ENCODE results near the gene LMNTD2.
"Not testable (repeated sequence)": the region's sequence is repeated elsewhere in the genome, so short reads cannot be mapped to it uniquely, and the experiment has no call there.

Gene LMNTD2

DNA sequence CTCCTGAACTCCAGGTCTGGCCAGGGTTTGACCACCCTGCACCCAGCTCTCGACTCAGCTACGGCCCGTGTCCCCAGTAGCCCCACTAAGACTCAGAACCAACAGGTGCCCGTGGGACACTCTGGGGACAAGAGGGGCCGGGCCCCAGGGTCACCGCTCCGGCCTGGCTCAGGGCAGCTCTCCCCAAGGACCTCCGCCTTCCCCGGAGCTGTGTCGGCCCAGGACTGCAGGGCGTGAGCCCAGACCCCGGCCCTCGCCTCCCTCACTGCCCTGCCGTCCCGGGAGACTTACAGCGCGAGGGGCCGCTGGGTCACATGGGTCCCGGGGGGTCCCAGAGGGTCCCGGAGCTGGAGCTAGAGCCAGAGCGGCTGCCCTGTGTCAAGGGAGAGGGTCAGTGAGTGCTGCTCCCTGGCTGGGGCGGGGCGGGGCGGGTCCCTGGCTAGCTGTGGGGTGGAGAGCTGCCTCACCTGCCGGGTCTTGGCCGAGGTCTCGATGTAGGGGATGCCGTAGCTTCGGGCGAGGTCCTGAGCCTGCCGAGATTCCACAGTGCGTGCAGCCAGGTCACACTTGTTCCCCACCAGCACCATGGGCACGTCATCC, 27.5 kb downstream of the LMNTD2 start:
- no peak for DNase-seq (ENCODE audit: low read depth in 2 of 2)

DNA sequence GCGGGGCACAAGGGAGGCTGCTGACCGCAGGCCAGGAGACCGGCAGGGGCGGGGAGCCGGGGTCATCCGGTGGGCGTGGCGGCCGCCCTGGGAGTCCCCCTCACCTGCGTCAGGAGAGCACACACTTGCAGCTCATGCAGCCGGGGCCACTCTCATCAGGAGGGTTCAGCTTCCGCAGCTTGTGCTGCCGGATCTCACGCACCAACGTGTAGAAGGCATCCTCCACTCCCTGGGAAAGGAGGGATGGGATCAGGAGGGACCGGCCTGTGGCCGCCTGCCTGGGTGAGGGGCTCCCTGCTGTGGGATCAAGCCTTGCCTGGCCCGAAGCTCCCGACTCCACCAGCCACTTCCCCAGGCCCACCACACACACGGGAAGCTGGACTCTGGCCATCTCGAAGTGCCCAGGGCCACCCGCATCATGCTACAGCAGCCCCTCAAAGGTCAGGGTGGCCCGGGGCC, 28.0 kb downstream of the LMNTD2 start:
- no peak for DNase-seq (ENCODE audit: low read depth in 2 of 2)

DNA sequence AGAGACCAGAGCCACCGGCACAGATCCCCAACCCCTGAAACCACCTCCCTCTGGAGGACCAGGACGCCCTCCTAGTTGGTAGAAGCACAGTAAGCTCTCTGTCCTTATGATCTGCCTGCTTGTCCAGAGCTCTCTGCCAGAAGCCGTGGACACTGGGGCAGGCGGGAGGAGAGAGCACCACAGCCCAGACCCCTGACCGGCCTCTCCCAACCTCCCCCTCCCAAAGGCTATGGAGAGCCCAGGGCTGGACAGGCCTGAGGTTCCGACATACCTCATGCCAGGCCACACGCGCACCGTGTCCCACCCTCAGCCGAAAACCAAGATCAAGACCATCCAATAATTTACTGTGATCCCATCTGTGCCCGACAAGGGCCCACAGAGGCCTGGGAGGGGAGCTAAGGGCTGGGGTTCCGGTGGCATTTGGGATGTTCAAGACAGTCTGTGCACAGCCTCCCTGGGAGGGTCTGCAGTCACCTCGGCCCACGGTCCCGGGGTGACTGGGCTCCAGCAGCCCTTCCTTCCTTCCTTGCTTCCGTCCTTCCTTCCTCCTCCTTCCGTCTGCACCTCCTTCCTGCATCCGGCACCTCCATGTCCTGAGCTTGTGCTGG, 28.5 kb downstream of the LMNTD2 start:
- no peak for DNase-seq (ENCODE audit: low read depth in 2 of 2)

DNA sequence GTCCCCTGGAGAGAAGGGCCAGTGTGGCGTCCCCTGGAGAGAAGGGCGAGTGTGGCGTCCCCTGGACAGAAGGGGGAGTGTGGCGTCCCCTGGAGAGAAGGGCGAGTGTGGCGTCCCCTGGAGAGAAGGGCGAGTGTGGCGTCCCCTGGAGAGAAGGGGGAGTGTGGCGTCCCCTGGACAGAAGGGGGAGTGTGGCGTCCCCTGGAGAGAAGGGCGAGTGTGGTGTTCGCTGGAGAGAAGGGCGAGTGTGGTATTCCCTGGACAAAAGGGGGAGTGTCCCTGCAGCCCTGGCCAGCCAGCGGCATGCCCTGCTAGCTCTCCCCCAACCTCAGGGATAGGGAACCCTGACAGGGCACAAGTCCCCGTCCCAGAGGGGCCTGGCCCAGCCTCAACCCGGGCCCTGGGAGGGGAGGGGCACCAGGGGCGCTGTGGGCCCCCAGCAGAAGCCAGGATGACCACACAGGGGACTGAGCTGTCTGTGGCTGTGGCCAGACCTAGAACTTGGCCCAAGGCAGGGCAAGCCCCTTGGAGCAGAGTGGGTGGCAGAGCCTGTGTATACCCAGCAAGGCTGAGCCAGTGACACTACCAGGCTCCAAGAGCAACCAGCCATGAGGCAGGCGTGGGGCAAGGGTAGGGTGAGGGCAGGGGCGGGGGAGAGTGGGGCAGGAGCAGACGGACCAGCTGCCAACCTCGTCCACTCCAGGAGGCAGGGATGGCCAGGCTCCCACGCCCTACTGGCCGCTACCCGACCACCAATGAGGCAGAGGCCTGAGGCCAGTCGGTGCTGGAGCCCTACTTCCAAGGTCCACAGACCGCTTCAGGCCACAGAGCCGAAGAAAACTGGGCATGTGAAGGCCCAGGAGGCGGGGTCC, 29.3 kb downstream of the LMNTD2 start:
- DNase-seq (ENCODE audit: low read depth in 2 of 2): no peak

DNA sequence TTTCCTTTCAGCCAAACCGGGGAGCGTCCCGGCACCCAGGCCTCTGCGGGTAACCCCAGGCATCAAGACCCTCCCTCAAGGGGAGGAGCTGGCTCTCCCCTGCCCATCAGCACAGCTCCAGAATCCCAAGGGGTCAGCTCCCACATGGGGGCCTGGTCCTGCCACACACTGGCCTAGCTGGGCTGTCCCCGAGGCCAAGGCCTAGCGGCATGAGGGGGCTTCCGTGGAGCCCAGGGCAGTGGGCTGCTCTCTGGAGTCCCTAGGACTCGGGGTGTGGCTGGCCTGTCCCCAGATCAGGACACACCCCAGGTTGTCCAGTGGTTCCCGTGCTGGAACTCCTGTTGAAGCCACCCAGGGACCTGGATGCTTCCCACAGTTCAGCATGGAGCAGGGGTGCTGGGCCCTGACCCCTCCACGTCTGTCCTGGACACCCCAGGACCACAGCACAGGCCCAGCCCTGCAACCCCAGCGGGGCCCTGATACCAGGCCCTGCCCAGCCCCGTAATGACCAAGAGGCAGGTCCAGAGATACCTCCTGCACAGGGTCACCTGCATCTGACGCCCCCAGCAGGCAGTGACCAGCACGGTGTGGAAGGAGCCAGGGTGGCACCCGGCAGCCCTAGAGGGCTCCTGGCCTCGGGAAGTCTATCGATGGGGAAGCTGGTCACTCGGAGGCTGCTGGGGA, 30.7 kb downstream of the LMNTD2 start:
- no peak for DNase-seq (ENCODE audit: low read depth in 2 of 2)

DNA sequence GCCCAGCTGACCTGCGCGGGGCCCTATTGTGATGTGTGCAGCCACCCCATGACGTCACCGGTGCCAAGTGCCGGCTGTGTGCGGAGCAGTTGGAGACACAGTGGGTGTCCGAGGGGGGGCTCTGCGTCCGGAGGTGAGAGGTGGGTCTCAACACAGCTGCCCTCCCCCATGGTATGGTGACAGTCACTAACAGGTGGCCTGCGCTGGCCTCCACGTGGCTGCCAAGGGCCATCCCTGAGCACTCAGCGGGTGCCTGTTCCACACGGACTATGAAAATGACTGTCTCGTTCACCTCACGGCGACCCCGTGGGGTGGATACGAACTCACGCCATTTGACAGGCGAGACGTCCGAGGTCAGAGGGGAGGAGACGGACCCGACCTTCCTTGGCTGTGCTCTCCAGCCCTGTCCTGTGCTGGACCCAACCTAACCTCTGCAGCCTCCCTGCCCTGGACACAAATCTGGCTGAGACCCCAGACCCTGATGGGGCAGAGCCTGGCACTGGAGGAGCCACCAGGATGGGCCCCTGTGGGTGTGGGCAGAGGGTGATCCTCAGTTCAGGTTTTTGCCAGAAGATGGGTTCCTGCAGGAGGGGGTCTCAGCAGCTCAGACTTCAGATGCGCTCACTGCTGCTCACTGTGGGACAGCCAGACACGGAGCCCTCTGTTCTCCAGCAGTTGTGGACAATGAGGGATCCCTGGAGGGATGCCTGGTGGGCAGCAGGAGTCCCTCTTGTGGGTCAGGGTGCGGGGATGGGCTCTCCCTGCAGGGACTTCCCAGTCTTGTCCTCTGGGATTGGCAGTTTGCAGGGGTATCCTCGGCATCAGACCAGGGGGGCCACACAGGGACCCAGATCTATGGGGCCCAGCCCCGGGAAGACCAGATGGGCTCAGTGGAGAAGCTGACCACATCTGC, 31.5 kb downstream of the LMNTD2 start:
- DNase-seq (ENCODE audit: low read depth in 2 of 2): no peak

DNA sequence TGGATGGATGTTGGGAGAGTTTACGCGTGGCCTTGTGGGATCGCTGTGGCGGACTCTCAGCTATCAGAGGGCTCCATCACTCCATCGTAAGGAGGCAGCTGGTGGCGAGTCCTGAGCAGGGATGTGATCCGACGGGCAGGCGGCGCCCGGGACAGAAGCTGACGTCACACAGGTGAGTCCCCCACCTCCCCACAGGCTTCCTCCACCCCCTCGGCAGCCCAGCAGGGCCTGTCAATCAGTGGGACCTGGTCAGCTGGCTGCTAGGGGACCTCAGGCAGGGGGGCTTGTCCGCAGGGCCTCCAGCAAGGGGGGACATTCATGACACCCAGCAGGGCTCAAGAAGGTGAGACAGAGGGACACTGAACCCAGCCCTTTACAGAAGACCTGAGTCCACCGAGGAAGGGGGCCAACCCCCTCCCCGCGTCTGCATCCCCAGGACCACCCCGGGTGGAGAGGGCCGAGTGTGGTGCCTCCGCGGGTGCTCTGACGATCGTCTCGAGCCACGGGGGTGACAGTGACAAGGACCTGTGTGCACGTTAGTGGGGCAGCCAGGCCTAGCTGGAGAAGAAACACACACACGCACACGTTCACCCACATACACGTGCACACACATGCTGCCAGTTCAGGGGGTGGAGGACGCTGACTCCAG, 32.2 kb downstream of the LMNTD2 start:
- no peak for DNase-seq (ENCODE audit: low read depth in 2 of 2)

DNA sequence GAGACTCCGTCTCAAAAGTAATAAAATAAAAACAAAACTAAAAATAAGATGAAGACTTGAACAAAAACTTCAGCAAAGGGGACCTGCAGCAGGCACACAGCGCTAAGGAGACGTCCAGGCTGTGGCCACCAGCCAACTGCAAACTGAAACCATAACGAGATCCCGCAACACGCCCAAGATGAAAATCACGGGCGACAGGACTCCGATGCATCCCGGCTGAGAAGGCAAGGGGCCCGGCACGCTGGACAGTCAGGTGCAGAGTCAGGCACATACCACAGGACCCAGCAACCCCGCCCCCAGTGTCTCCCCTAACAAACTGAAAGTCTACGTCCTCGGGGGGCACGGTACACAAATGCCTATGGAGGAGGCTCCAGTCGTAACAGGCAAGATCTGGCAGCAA, 34.3 kb downstream of the LMNTD2 start:
- DNase-seq (ENCODE audit: low read depth in 2 of 2): no peak

DNA sequence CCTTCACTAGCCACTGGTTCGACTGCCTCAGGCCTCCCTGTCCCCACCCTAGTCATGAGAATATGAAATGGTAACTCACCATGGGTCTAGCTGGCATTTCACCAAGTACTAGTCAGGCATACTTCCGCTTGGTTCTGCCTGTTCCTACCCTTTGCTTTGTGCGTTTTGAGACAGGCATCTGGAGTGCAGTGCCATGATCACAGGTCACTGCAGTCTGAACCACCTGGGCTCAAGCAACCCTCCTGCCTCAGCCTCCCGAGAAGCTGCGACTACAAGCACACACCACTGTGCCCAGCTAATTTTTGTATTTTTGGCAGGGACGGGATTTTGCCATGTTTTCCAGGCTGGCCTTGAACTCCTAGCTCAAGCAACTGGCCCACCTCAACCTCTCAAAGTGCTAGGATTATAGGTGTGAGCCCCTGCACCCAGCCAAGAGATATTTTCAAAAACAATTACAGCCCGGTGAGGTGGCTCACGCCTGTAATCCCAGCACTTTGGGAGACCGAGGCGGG, 39.3 kb downstream of the LMNTD2 start:
- DNase-seq (ENCODE audit: low read depth in 2 of 2): no peak

DNA sequence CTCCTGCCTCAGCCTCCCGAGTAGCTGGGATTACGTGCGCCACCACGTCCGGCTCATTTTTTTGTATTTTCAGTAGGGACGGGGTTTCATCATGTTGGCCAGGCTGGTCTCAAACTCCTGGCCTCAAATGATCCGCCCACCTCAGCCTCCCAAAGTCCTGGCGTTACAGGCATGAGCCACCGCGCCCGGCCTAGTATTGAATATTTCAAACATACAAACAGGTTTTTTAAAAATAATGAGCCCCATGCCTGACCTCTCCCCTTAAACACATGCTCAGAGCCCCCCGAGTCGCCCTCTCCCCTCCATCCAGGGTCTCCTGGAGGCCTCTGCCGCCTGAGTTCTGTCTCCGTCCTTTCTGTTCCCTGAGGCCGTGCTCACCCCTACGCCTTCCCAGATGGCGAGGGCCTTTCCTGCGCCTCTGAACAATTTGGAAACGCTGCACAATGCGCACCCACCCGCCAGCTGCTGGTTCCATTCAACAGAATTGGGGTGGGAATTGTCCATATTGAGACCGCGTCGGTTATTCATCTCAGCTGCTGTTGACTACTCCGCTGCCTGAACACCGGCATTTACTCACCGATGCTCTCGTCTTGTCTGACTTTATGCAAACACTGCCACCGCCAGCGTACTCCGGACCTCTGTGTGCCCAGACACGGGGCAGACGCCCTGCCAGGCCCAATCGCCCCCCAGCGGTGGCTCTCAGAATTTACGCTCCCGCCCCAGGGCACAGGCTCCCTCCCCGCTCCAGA, 39.9 kb downstream of the LMNTD2 start:
- DNase-seq (ENCODE audit: low read depth in 2 of 2): no peak

DNA sequence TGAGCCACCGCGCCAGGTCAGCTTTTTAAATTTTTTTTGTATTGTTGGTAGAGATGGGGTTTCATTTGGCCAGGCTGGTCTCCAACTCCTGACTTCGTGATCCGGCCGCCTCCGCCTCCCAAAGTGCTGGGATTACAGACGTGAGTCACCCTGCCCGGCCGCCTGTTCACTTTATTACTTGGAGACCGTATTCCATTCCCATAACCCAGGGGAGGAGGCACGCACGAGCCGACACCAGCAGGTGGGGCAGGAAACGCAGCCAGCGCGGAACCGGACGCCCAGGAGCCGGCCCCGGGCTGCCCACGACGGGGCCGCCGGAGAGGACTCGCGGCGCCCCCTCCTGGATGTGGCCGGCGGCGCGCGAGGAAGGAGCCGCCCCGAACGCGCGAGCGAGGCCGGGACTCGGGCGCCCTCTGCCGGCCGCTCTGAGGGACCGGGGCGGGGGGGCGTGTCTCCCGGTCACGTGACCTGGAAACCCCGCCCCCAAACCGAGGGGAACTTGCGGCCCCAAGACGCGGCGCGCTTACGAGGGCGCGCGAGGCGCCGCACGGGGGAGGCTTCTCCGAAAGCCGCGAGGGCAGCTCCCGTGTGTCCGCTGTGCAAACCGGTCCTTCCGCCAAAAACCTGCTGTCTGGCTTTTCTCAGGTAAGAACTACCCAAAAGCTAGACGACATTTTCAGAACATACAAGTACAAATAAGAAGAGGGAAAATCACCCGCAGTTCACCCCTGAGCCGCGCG, 41.9 kb downstream of the LMNTD2 start:
- DNase-seq (ENCODE audit: low read depth in 2 of 2): peak; percentile 73 to 77

DNA sequence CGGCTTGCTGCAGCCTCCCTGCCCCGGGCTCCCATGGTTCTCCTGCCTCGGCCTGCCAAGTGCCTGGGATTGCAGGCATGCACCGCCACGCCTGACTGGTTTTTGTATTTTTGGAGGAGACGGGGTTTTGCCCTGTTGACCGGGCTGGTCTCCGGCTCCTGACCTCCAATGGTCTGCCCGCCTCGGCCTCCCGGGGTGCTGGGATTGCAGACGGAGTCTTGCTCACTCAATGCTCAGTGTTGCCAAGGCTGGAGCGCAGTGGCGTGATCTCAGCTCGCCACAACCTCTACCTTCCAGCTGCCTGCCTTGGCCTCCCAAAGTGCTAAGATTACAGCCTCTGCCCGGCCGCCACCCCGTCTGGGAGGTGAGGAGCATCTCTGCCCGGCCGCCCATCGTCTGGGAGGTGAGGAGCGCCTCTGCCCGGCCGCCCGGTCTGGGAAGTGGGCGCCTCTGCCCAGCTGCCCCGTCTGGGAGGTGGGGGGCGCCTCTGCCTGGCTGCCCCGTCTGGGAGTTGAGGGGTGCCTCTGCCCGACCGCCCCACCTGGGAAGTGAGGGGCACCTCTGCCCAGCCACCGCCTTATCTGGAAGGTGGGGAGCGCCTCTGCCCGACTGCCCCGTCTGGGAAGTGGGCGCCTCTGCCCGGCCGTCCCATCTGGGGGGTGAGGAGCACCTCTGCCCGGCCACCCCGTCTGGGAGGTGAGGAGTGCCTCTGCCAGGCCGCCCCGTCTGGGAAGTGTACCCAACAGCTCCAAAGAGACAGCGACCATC, 43.4 kb downstream of the LMNTD2 start:
- DNase-seq (ENCODE audit: low read depth in 2 of 2): not testable (repeated sequence)

DNA sequence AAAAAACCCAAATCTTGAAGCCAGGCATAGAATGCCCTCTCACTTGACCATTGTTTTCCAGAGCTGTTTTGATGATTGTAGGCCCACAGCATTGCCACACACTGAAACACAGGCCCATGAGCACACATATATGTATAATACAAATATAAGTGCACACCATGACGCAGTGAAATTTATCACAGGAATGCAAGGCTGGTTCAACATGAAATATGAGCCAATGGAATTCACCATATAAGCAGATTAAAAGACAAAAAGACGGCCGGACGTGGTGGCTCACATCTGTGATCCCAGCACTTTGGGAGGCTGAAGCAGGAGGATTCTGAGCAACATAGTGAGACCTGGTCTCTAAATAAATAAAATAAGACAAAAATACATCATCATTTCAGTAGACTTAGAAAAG, 44.1 kb downstream of the LMNTD2 start:
- DNase-seq (ENCODE audit: low read depth in 2 of 2): no peak

DNA sequence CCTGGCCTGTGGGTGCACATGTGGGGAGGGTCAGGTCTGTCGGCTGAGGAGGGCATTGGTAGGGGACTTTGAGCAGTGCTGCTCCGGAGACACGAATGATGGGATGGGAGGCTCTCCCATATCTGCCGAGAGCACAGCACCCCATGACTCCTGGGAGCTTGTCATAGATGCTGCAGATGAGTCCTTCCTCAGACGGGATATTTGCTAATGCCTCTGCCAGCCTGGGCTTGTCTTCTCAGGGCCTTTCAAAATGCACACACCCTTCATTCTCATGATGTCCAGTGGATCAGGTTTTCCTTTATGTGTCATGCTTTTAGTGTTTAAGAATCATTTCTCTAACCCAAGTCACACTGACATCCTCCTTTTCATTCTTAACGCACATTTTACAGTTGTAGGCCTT, 45.4 kb downstream of the LMNTD2 start:
- no peak for DNase-seq (ENCODE audit: low read depth in 2 of 2)

DNA sequence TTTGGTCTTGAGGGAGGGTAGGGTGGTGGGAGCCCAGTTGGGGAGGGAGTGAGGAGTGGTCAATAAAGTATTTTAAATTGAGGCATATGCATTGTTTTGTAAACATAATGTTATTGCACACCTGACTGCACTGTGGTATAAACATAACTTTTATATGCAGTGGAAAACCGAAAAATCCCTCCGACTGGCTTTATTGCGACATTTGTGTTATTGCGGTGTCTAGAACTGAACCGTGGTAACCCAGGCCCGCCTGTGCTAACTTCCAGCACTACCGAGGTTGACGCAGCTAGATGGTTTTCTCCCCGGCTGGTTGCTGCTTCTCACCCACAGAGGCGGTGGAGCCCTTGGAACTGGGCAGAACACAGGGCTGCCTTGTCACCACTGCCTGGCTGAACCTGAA, 45.9 kb downstream of the LMNTD2 start:
- no peak for DNase-seq (ENCODE audit: low read depth in 2 of 2)

DNA sequence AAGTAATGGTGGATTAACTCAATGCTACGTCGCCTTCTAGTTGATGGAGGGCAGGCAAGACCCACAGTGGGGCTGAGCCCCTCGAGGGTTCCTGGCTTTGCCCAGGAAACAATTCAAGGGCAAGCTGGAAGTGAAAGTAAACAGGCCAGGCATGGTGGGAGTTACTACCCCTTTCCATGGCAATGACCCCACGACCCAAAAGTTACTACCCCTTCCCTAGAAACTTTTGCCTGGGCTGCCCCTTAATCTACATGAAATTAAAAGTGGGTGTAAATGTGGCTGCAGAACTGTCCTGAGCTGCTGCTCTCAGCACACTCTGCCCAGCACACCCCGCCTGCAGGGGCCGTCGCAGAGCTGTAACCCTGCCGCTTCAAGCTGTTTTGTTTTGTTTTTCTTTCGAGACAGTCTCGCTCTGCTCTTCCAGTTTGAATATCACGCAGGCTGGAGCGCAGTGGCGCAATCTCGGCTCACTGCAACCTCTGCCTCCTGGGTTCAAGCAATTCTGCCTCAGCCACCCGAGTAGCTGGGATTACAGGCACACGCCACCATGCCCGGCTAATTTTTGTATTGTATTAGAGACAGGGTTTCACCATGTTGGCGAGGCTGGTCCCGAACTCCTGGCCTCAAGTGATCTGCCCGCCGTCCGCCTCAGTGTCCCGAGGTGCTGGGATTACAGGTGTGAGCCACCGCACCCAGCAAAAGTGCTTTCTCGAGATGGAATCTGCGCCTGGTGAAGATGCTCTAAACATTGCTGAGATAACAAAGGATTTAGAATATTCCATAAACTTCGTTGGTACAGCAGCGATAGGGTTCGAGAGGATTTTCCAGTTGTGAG, 47.6 kb downstream of the LMNTD2 start:
- no peak for DNase-seq (ENCODE audit: low read depth in 2 of 2)

DNA sequence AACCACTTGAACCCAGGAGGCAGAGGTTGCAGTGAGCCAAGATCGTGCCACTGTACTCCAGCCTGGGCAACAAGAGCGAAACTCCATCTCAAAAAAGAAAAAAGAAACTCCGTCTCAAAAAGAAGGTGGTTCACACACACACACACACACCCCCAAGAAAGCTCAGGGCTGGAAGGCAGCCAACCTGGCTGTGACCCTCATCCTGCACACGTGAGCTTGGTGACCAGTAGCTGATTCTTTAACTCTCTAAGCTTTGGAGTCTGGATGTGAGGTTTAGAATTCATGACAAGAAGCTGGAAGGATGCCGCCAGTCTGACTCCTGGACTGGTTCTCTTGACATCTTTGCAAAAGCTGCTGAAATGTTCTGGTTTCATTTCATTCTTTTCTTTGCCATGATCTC, 51.6 kb downstream of the LMNTD2 start:
- DNase-seq (ENCODE audit: low read depth in 2 of 2): no peak

All from stimulated activated CD4-positive, alpha-beta T cell treated with anti-CD3 and anti-CD28 coated beads, Interleukin-12 subunit alpha, Interleukin-12 subunit beta, amount 100 ng/mL, for 24 hours (primary cell).